Stimulated activated CD4-positive, alpha-beta T cell treated with anti-CD3 and anti-CD28 coated beads, Interleukin-4, amount 100 ng/mL, for 24 hours (primary cell): ENCODE measurements around the gene CT45A2.
"Not testable (repeated sequence)": the region's sequence is repeated elsewhere in the genome, so short reads cannot be mapped to it uniquely, and the experiment has no call there.

Experiments
- DNase-seq: peaks from one replicate; pipeline ENCODE4 v3.0.0-alpha.2; 2020

The CT45A2 gene

GRCh38 chrX:135819912-135820311 lies at the start of gene CT45A2:
CT45A2 (minus strand) TSS chrX:135820012; CDS start chrX:135816265, 3,747 bp downstream.
- DNase-seq = not testable (repeated sequence)

GRCh38 chrX:135854438-135854837 lies 34.6 kb upstream of the CT45A2 start, which contains the start of gene CT45A8:
CT45A8 (minus strand) TSS chrX:135854538; CDS start chrX:135850783, 3,755 bp downstream.
- not testable (repeated sequence) for DNase-seq

GRCh38 chrX:135837180-135837579 lies 17.4 kb upstream of the CT45A2 start, which contains the start of gene CT45A7:
CT45A7 (minus strand) TSS chrX:135837280; CDS start chrX:135833533, 3,747 bp downstream.
- not testable (repeated sequence) for DNase-seq

- DNase-seq = not testable (repeated sequence)
Measured at GRCh38 chrX:135802687-135803086, 17.1 kb downstream of the CT45A2 start, which contains the start of gene CT45A6. CT45A6 (minus strand) TSS chrX:135802787; CDS start chrX:135798993, 3,794 bp downstream.

- not testable (repeated sequence) for DNase-seq
Measured at GRCh38 chrX:135785403-135785802, 34.4 kb downstream of the CT45A2 start, which contains the start of gene CT45A5. CT45A5 (minus strand) TSS chrX:135785503; CDS start chrX:135781729, 3,774 bp downstream.

- DNase-seq = not testable (repeated sequence)
Measured at GRCh38 chrX:135768091-135768490, 51.7 kb downstream of the CT45A2 start, which contains the start of gene CT45A3. CT45A3 (minus strand) TSS chrX:135768191; CDS start chrX:135764444, 3,747 bp downstream.
